ENCODE measurements around the gene COL18A1. TPM values are rescaled to one million over a fixed set of nuclear protein-coding genes. Genes with fewer than 3 reads are reported as not detected.
A peak's percentile ranks its signal among the peaks of the same experiment; 100 is the strongest.
"Not testable (repeated sequence)": the region's sequence is repeated elsewhere in the genome, so short reads cannot be mapped to it uniquely, and the experiment has no call there.

COL18A1 gene
- total and polyA plus RNA-seq, 2 experiments from 2014 or later, result 97.1 to 140 TPM

DNA sequence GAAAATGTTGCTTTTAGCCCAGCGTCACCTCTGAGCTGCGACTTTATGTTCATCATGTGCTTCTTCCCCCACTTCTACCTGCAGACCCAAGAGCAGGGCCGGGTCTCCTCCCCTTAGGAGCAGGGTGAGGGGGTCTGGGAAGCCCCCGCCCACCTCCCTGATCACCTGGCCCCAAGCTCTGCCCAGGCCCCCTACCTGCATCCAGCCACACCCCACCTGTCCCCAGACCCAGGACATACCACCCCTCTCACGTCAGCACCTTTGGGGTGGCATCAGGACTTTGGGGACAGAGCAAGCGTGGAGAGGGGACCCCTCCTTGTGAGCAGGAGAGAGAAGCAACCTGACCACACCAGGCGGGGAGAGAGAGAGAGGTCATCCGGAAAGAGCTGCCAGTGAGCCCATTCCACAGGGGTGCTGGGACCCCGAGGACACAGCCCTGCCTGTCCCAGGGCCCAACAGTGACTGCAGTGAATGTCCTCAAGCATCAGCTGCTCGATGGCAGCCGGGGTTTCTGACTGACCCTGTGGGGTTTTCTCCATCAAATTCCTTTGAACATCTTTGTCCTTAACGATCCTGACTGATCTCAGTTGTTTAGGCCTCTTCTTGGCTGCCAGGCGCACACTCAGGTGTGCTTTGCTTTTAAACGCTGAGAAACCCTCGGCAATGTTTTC is 42.8 kb upstream of the COL18A1 start:
- H3K36me3 ChIP-seq (replicated peaks; ENCODE audit: insufficient read depth, low read depth), result no peaks in the 10 kb centered on the region
- peaks cover 45% of the 10 kb centered on the region for H3K4me1 ChIP-seq (ENCODE audit: insufficient read depth)

DNA sequence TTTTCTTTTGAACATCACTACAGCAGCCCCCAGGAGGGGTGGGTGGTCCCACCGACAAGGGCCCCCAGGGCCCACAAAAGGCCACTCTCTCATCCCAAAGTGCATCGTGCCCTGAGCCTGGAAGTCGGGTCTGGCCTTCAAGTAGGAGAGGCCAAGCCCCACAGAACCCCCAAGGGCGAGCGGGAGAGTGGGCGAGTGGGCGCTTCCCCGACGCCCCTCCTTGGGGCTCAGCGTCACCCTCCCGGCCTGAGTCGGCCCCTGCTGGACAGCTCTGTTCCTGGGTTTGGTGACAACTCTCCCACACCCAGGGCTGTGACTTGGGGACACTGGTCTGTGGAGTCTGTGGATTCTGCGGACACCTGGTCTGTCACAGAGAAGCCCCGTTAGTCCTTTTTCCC is 42.2 kb upstream of the COL18A1 start:
- Histone ChIP-seq H4K20me1 (ENCODE audit: insufficient read depth, poor library complexity, severe bottlenecking) (no peaks in the 10 kb centered on the region), H3K27ac (no peak overlapping the region), H3K4me3 (no peak overlapping the region), H3K36me3 (replicated peaks; ENCODE audit: insufficient read depth, low read depth) (no peaks in the 10 kb centered on the region), H3K27me3 (no peaks in the 10 kb centered on the region), H3K79me2 (no peaks in the 10 kb centered on the region), H3K4me1 (ENCODE audit: insufficient read depth) (peaks cover 45% of the 10 kb centered on the region), H3K9me2 (replicated peaks; ENCODE audit: insufficient read depth) (no peaks in the 10 kb centered on the region), H3K9me3 (ENCODE audit: low read depth) (no peaks in the 10 kb centered on the region), H3K4me2 (no peak overlapping the region), H2AFZ (no peak overlapping the region)
- DNase-seq (ENCODE audit: low spot score), result no peak
- WGBS (ENCODE audit: low lambda C conversion rate, missing lambda C conversion rate), result 95% methylated on average over 10 of the region's 14 CpGs
- TF ChIP-seq, protein P1, sequence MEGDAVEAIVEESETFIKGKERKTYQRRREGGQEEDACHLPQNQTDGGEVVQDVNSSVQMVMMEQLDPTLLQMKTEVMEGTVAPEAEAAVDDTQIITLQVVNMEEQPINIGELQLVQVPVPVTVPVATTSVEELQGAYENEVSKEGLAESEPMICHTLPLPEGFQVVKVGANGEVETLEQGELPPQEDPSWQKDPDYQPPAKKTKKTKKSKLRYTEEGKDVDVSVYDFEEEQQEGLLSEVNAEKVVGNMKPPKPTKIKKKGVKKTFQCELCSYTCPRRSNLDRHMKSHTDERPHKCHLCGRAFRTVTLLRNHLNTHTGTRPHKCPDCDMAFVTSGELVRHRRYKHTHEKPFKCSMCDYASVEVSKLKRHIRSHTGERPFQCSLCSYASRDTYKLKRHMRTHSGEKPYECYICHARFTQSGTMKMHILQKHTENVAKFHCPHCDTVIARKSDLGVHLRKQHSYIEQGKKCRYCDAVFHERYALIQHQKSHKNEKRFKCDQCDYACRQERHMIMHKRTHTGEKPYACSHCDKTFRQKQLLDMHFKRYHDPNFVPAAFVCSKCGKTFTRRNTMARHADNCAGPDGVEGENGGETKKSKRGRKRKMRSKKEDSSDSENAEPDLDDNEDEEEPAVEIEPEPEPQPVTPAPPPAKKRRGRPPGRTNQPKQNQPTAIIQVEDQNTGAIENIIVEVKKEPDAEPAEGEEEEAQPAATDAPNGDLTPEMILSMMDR (IDR thresholded peaks at IDR 0.05; ENCODE audit: poor library complexity), result no peak
- no peak for TF ChIP-seq EZH2phosphoT487 (IDR thresholded peaks at IDR 0.05; ENCODE audit: low read depth, severe bottlenecking, unreplicated experiment)
- no peak for TF ChIP-seq EZH2 (IDR thresholded peaks at IDR 0.05; ENCODE audit: borderline replicate concordance)

More for the DNA sequence above, 42.8 kb upstream of the COL18A1 start:
- Histone ChIP-seq H2AFZ (no peak overlapping the region), H3K4me3 (no peak overlapping the region), H3K27me3 (no peaks in the 10 kb centered on the region), H3K9me2 (replicated peaks; ENCODE audit: insufficient read depth) (no peaks in the 10 kb centered on the region), H3K4me2 (no peak overlapping the region), H3K79me2 (no peaks in the 10 kb centered on the region), H4K20me1 (ENCODE audit: insufficient read depth, poor library complexity, severe bottlenecking) (no peaks in the 10 kb centered on the region), H3K27ac (no peak overlapping the region), H3K9me3 (ENCODE audit: low read depth) (no peaks in the 10 kb centered on the region)
- TF ChIP-seq, protein P1 (IDR thresholded peaks at IDR 0.05; ENCODE audit: poor library complexity), result no peak
- TF ChIP-seq EZH2 (IDR thresholded peaks at IDR 0.05; ENCODE audit: borderline replicate concordance), result no peak
- no peak for TF ChIP-seq EZH2phosphoT487 (IDR thresholded peaks at IDR 0.05; ENCODE audit: low read depth, severe bottlenecking, unreplicated experiment)
- no peak for DNase-seq (ENCODE audit: low spot score)
- 84% methylated on average over 14 of the region's 15 CpGs for WGBS (ENCODE audit: low lambda C conversion rate, missing lambda C conversion rate)

DNA sequence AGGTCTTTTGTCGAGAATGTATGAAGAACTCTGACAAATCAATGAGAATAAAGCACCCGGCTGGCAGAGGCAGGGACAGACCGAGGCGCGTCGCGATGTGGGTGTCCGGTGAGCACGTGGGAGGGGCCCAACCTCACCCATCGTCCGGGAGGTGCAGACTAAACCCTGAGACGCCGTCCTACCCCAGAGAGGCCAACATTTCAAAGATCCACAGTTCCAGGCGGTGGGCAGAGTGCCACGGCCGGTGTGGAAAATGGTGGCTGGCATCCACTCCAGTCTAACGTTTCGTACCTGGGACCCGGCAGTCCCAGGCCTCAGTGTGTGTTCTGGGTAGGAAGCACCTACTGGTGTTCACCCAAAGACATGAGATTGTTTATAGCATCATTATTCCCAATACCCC is 41.7 kb upstream of the COL18A1 start:
- not testable (repeated sequence) for H3K9me3 ChIP-seq (ENCODE audit: low read depth); H3K27me3 ChIP-seq; H2AFZ ChIP-seq; H3K4me3 ChIP-seq; H3K79me2 ChIP-seq; H3K4me2 ChIP-seq; H3K9me2 ChIP-seq (replicated peaks; ENCODE audit: insufficient read depth); DNase-seq (ENCODE audit: low spot score); H4K20me1 ChIP-seq (ENCODE audit: insufficient read depth, poor library complexity, severe bottlenecking); H3K36me3 ChIP-seq (replicated peaks; ENCODE audit: insufficient read depth, low read depth)
- WGBS (ENCODE audit: low lambda C conversion rate, missing lambda C conversion rate), result 98% methylated on average over 18 of the region's 19 CpGs
- Histone ChIP-seq H3K27ac (peak overlapping the region; percentile 91), H3K4me1 (ENCODE audit: insufficient read depth) (peaks cover 45% of the 10 kb centered on the region)

DNA sequence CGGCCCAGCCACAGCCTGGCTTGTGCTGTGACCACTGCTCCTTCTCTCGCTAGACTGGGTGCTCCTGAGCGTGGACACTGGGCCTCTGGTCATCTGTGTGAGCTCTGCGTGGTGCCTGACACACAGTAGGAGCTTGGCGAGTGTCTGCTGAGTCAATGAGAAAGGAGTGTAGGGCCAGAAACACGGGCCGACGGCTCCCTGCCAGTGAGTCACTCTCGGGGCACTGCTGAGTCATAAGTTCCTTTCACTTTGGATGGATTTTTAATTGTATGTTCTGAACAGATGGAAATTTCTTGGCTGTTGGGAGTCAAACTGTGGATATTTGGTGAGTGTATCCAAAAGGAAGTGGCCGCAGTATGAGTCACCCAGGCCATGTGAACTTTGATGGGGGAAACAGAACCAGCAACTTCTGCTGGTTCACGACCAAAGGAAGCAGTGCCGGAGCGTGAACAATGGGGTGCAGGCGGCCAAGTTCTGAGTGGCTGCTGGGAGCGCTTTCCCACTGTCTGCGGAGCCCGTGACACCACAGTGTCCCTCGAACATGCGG is 41.0 kb upstream of the COL18A1 start:
- Histone ChIP-seq H3K4me2 (peak overlapping the region; percentile 8), H3K9me3 (ENCODE audit: low read depth) (no peaks in the 10 kb centered on the region), H3K4me3 (no peak overlapping the region), H2AFZ (no peak overlapping the region), H3K27ac (peak overlapping the region; percentile 91), H3K27me3 (no peaks in the 10 kb centered on the region), H3K79me2 (no peaks in the 10 kb centered on the region), H3K36me3 (replicated peaks; ENCODE audit: insufficient read depth, low read depth) (no peaks in the 10 kb centered on the region), H3K9me2 (replicated peaks; ENCODE audit: insufficient read depth) (no peaks in the 10 kb centered on the region), H4K20me1 (ENCODE audit: insufficient read depth, poor library complexity, severe bottlenecking) (no peaks in the 10 kb centered on the region), H3K4me1 (ENCODE audit: insufficient read depth) (peaks cover 44% of the 10 kb centered on the region)
- DNase-seq (ENCODE audit: low spot score), result peak; percentile 84
- 59% methylated on average over 19 of the region's 19 CpGs for WGBS (ENCODE audit: low lambda C conversion rate, missing lambda C conversion rate)
- TF ChIP-seq, protein P1 (IDR thresholded peaks at IDR 0.05; ENCODE audit: poor library complexity), result no peak
- TF ChIP-seq EZH2 (IDR thresholded peaks at IDR 0.05; ENCODE audit: borderline replicate concordance) (no peak), EZH2phosphoT487 (IDR thresholded peaks at IDR 0.05; ENCODE audit: low read depth, severe bottlenecking, unreplicated experiment) (no peak)

Data from hepatocyte (in vitro differentiated cells).